ENCODE measurements around the gene ACKR2.

The ACKR2 gene

GRCh38 chr3:42836150-42837123, 27.2 kb downstream of the ACKR2 start:
- in situ Hi-C loops (cut with HindIII; ENCODE audit: low sequenced_read_pairs): no loop called here
- TF ChIP-seq, protein P1, sequence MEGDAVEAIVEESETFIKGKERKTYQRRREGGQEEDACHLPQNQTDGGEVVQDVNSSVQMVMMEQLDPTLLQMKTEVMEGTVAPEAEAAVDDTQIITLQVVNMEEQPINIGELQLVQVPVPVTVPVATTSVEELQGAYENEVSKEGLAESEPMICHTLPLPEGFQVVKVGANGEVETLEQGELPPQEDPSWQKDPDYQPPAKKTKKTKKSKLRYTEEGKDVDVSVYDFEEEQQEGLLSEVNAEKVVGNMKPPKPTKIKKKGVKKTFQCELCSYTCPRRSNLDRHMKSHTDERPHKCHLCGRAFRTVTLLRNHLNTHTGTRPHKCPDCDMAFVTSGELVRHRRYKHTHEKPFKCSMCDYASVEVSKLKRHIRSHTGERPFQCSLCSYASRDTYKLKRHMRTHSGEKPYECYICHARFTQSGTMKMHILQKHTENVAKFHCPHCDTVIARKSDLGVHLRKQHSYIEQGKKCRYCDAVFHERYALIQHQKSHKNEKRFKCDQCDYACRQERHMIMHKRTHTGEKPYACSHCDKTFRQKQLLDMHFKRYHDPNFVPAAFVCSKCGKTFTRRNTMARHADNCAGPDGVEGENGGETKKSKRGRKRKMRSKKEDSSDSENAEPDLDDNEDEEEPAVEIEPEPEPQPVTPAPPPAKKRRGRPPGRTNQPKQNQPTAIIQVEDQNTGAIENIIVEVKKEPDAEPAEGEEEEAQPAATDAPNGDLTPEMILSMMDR (IDR thresholded peaks at IDR 0.05; ENCODE audit: low read depth, low read length): no peak
- no peak overlapping the region for H3K4me3 ChIP-seq (ENCODE audit: low read depth, low read length)
- DNase-seq (ENCODE audit: low read depth, low spot score): no peak

GRCh38 chr3:42838571-42838970, 29.3 kb downstream of the ACKR2 start:
- in situ Hi-C loops (cut with HindIII; ENCODE audit: low sequenced_read_pairs): no loop called here
- TF ChIP-seq, protein P1 (IDR thresholded peaks at IDR 0.05; ENCODE audit: low read depth, low read length): no peak
- no peak overlapping the region for H3K4me3 ChIP-seq (ENCODE audit: low read depth, low read length)
- DNase-seq (ENCODE audit: low read depth, low spot score): no peak

DNA sequence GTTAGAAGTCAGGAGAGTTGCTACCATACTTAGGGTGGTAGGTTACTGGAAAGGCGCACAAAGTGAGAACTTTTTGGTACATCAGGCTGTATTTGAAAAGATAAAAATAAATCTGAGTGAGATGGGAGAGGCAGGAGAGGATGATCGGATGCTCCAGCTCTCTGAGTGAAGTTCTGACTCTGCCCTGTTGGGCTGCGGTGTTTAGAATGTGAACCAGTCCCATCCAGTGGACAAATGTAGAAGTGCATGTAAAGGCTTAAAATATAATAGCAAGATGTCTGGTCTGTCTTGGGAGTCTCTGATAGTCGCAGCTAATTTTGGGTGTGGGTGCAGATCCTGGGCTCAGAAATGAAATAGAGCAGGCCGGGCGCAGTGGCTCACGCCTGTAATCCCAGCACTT, 30.4 kb downstream of the ACKR2 start:
- TF ChIP-seq, protein P1 (IDR thresholded peaks at IDR 0.05; ENCODE audit: low read depth, low read length): peak; percentile 77
- in situ Hi-C loops (cut with HindIII; ENCODE audit: low sequenced_read_pairs): no loop called here
- no peak overlapping the region for H3K4me3 ChIP-seq (ENCODE audit: low read depth, low read length)
- DNase-seq (ENCODE audit: low read depth, low spot score): peak; percentile 69

GRCh38 chr3:42841332-42841731, 32.1 kb downstream of the ACKR2 start:
- H3K4me3 ChIP-seq (ENCODE audit: low read depth, low read length): no peak overlapping the region
- TF ChIP-seq, protein P1 (IDR thresholded peaks at IDR 0.05; ENCODE audit: low read depth, low read length): no peak
- no peak for DNase-seq (ENCODE audit: low read depth, low spot score)
- in situ Hi-C loops (cut with HindIII; ENCODE audit: low sequenced_read_pairs): no loop called here

DNA sequence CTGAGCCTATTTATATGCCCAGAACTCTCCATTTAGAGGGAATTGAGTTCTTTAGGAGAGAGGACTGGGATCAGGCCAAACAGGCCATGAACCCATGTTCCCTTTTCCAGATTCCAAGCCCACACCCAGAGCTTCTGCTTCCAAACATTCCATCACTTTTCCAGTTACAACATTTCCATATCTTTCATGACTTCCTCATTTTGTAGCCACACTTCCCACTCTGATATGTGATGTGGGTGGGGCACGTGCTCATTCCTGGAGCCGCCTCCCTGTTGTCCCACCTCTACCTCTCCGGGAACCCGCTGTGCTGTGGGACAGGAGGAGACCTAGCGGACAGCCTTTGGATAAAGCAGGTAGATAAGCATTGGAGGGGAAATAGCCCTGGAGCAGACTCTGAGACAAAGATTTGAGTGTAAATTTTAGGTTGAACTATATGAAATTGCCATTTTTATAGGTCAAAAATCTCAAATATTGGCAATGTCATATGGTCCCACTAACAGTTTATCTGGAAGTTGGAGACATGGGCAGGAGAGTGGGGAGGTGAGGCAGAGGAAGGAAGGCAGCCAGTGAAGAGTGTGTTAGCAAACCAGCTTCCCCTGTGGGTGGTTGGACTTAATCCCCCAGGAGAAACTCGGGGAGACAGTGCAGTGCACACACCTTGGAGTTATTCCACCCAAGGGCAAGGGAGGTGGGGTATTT, 34.6 kb downstream of the ACKR2 start:
- H3K4me3 ChIP-seq (ENCODE audit: low read depth, low read length): no peak overlapping the region
- in situ Hi-C loops (cut with HindIII; ENCODE audit: low sequenced_read_pairs): no loop called here
- DNase-seq (ENCODE audit: low read depth, low spot score): no peak
- TF ChIP-seq, protein P1 (IDR thresholded peaks at IDR 0.05; ENCODE audit: low read depth, low read length): no peak

DNA sequence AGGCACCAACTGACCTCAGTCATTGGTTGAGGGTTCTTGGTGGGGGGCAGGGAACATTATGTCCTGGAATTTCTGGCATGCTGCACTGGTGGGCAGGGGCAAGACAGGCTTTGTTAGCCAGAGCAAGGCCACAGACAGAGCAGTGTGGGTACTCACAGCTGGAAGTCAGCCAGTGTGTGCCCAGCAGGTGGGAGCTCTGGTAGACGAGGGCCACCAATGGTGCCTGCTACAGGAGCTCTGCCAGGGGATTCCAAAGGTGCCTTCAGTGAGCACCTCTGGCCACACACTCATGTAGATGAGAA, 35.1 kb downstream of the ACKR2 start:
- no peak for DNase-seq (ENCODE audit: low read depth, low spot score)
- TF ChIP-seq, protein P1 (IDR thresholded peaks at IDR 0.05; ENCODE audit: low read depth, low read length): no peak
- no peak overlapping the region for H3K4me3 ChIP-seq (ENCODE audit: low read depth, low read length)
- in situ Hi-C loops (cut with HindIII; ENCODE audit: low sequenced_read_pairs): no loop called here

Data from astrocyte of the spinal cord (primary cell).